SK-N-SH (cell line): ENCODE results near the gene PCSK6. TPM values are rescaled to one million over a fixed set of nuclear protein-coding genes. Genes with fewer than 3 reads are reported as not detected.

Source experiments
- CTCF ChIA-PET: fragments of 300-600, 350-600 bp; formaldehyde crosslinking; extraction: SDS; loops from one replicate; lab custom pipeline; 2021; lab: Yijun Ruan, JAX
- POLR2A ChIA-PET: fragments of 350-600 bp; sonication (Branson Sonifier 250); formaldehyde crosslinking; extraction: SDS; loops from one replicate; lab custom pipeline; 2020; ENCODE audit warnings: antibody characterized with exemption, inconsistent platforms; lab: Yijun Ruan, JAX
- DNase-seq: peaks from one replicate; pipeline ENCODE4 v3.0.0; 2012
- H2AFZ ChIP-seq: fragments of 200-600 bp; sonication (generic); 2 replicates; pipeline ENCODE4 v1.8.1; 2016; ENCODE audit warnings: antibody characterized with exemption, mild to moderate bottlenecking, low read depth
- H3F3A ChIP-seq: fragments of 200-600 bp; sonication (generic); replicated peaks from 2 replicates; pipeline ENCODE3; 2016; ENCODE audit warnings: antibody characterized with exemption, mild to moderate bottlenecking; ENCODE audit not compliant: insufficient read depth
- H3K27ac ChIP-seq, 2 experiments: fragments of 200-500 bp in 1 of 2; fragments of 200-600 bp in 1 of 2; sonication (Bioruptor generic) in 1 of 2; sonication (generic), shearing (Covaris generic) in 1 of 2; 2 replicates each; pipeline versions ENCODE4 v1.5.1 to v1.6.1; 2014 to 2016; ENCODE audit warnings: low read depth in 2 of 2, inconsistent platforms in 1 of 2, low read length in 1 of 2, mild to moderate bottlenecking in 1 of 2, mixed read lengths in 1 of 2
- H3K27me3 ChIP-seq: fragments of 200-600 bp; sonication (generic), shearing (Covaris generic); 2 replicates; pipeline ENCODE4 v1.6.1; 2016; ENCODE audit warnings: mixed run types; ENCODE audit not compliant: insufficient read depth
- H3K36me3 ChIP-seq, 2 experiments: fragments of 200-500 bp in 1 of 2; fragments of 200-600 bp in 1 of 2; sonication (Bioruptor generic) in 1 of 2; sonication (generic) in 1 of 2; replicated peaks in 1 of 2; 2 replicates each; pipeline versions ENCODE3 to v1.5.1; 2014 to 2016; ENCODE audit warnings: low read length in 1 of 2, mild to moderate bottlenecking in 1 of 2; ENCODE audit not compliant: insufficient read depth in 2 of 2, control insufficient read depth in 1 of 2
- H3K4me1 ChIP-seq, 2 experiments: fragments of 200-500 bp in 1 of 2; fragments of 200-600 bp in 1 of 2; sonication (Bioruptor generic) in 1 of 2; sonication (generic), shearing (Covaris generic) in 1 of 2; 2 replicates each; pipeline versions ENCODE4 v1.5.1 to v1.6.1; 2014 to 2016; ENCODE audit warnings: low read depth in 1 of 2, low read length in 1 of 2, mixed run types in 1 of 2; ENCODE audit not compliant: insufficient read depth in 2 of 2, control insufficient read depth in 1 of 2
- H3K4me2 ChIP-seq: fragments of 200-600 bp; sonication (generic), shearing (Covaris generic); 2 replicates; pipeline ENCODE4 v1.6.1; 2017; ENCODE audit warnings: mixed run types
- H3K4me3 ChIP-seq, 2 experiments: fragments of 200-500 bp in 1 of 2; fragments of 200-600 bp in 1 of 2; sonication (Bioruptor generic) in 1 of 2; sonication (generic), shearing (Covaris generic) in 1 of 2; 2 replicates each; pipeline versions ENCODE4 v1.5.1 to v1.8.1; 2014 to 2016; ENCODE audit warnings: low read depth in 2 of 2, inconsistent platforms in 1 of 2, low read length in 1 of 2, mild to moderate bottlenecking in 1 of 2, mixed read lengths in 1 of 2, moderate library complexity in 1 of 2
- H3K79me2 ChIP-seq: fragments of 200-600 bp; sonication (generic); 2 replicates; pipeline ENCODE4 v1.8.1; 2017; ENCODE audit warnings: mild to moderate bottlenecking; ENCODE audit not compliant: insufficient read depth
- H3K9ac ChIP-seq: fragments of 200-600 bp; sonication (generic); 2 replicates; pipeline ENCODE4 v1.6.1; 2017; ENCODE audit warnings: mixed run types
- H3K9me2 ChIP-seq: fragments of 200-600 bp; sonication (generic); 2 replicates; pipeline ENCODE4 v1.6.1; 2017; ENCODE audit warnings: mixed run types
- H3K9me3 ChIP-seq: fragments of 200-600 bp; sonication (generic); 2 replicates; pipeline ENCODE4 v1.6.1; 2017; ENCODE audit warnings: mixed run types, mild to moderate bottlenecking, moderate library complexity
- H4K20me1 ChIP-seq: fragments of 200-600 bp; sonication (generic); 2 replicates; pipeline ENCODE4 v1.6.1; 2017; ENCODE audit warnings: mild to moderate bottlenecking, mixed run types; ENCODE audit not compliant: insufficient read depth
- EP300 ChIP-seq, 2 experiments: IDR thresholded peaks; 2 replicates each; pipeline versions ENCODE4 v1.4.0 to v1.6.1; 2012; ENCODE audit warnings: borderline replicate concordance in 1 of 2, low read depth in 1 of 2, low read length in 1 of 2
- FOSL2 ChIP-seq: IDR thresholded peaks from 2 replicates; pipeline ENCODE4 v1.4.0; 2012; ENCODE audit warnings: low read depth, mild to moderate bottlenecking, moderate library complexity, borderline replicate concordance
- MXI1 ChIP-seq: IDR thresholded peaks from 2 replicates; pipeline ENCODE4 v1.6.1; 2012; ENCODE audit warnings: mild to moderate bottlenecking, low read depth, low read length, improper control_type of control experiment
- POLR2AphosphoS5 ChIP-seq: IDR thresholded peaks from 2 replicates; pipeline ENCODE4 v1.6.1; 2012; ENCODE audit warnings: low read depth, low read length
- REST ChIP-seq: IDR thresholded peaks from 2 replicates; pipeline ENCODE4 v1.6.1; 2012; ENCODE audit warnings: mild to moderate bottlenecking, low read depth, low read length, moderate library complexity
- RFX5 ChIP-seq: IDR thresholded peaks from 2 replicates; pipeline ENCODE4 v1.6.1; 2012; ENCODE audit warnings: mild to moderate bottlenecking, improper control_type of control experiment, low read length
- SIN3A ChIP-seq: IDR thresholded peaks from 2 replicates; pipeline ENCODE4 v1.6.1; 2012; ENCODE audit warnings: low read depth, mild to moderate bottlenecking, low read length, moderate library complexity, borderline replicate concordance
- ZBTB33 ChIP-seq: IDR thresholded peaks from 2 replicates; pipeline ENCODE4 v1.4.0; 2012; ENCODE audit warnings: low read depth, borderline replicate concordance
- WGBS: methylation state at CpG from one replicate; pipeline ENCODE4 v1.1.6; 2017; ENCODE audit warnings: low lambda C conversion rate; 5-methylcytosine and 5-hydroxymethylcytosine counted together
- polyA plus RNA-seq, 3 experiments: library from polyadenylated mRNA; depleted of rRNA; stranded (reverse); fragments of >200 nt; gene quantifications; 2 replicates each; pipeline ENCODE4 v1.2.3, GENCODE V29; 2012

The PCSK6 gene
- polyA plus RNA-seq, 1 of the 3 experiments (the other 2 are of a cell fraction): 0.03 TPM

- DNase-seq: no peak
Observed at GRCh38 chr15:101431301-101431700, 58.2 kb downstream of the PCSK6 start.

More at GRCh38 chr15:101431301-101431700, 58.2 kb downstream of the PCSK6 start:
- Histone ChIP-seq H4K20me1 (no peaks in the 10 kb centered on the region), H3K9me3 (no peaks in the 10 kb centered on the region), H3K27me3 (no peaks in the 10 kb centered on the region; the same call in 1 of the 2 replicates), H3K27ac (no peak overlapping the region), H3K4me1 (peaks cover 0 to 3% of the 10 kb centered on the region in 2 experiments; a peak in 1 of 4 replicates), H3K9me2 (no peaks in the 10 kb centered on the region), H3K4me3 (no peak overlapping the region), H2AFZ (no peak overlapping the region), H3K9ac (no peak overlapping the region), H3K4me2 (no peak overlapping the region), H3K36me3 (no peaks in the 10 kb centered on the region), H3F3A (no peaks in the 10 kb centered on the region), H3K79me2 (no peaks in the 10 kb centered on the region)
- TF ChIP-seq REST: no peak
- no peak for TF ChIP-seq MXI1
- no peak for TF ChIP-seq EP300 (IDR thresholded peaks at IDR 0.05; ENCODE audit: borderline replicate concordance in 1 of 2, low read depth in 1 of 2, low read length in 1 of 2)
- TF ChIP-seq FOSL2: no peak
- no peak for TF ChIP-seq SIN3A
- TF ChIP-seq ZBTB33: no peak
- TF ChIP-seq POLR2AphosphoS5: no peak
- no peak for TF ChIP-seq RFX5
- WGBS: 63% methylated on average over 15 of the region's 15 CpGs
- ChIA-PET POLR2A (no interaction called here), CTCF (no interaction called here)
